Measurements from ENCODE around the gene GCAT. TPM values are rescaled to one million over a fixed set of nuclear protein-coding genes. Genes with fewer than 3 reads are reported as not detected.
"Not testable (repeated sequence)": the region's sequence is repeated elsewhere in the genome, so short reads cannot be mapped to it uniquely, and the experiment has no call there.

The GCAT gene
- total RNA-seq, 2 experiments from 2014 or later: 10.9 to 11.7 TPM

- POLR2A ChIA-PET: interaction anchor here (1.2 kb wide), 1 partner anchor 10 kb away, joined by 3 read pairs; no protein-coding TSS in a partner anchor
- CTCF ChIA-PET: no interaction called here
These were observed 29.2 kb upstream of the GCAT start for GRCh38 chr22:37778370-37779009.

DNA sequence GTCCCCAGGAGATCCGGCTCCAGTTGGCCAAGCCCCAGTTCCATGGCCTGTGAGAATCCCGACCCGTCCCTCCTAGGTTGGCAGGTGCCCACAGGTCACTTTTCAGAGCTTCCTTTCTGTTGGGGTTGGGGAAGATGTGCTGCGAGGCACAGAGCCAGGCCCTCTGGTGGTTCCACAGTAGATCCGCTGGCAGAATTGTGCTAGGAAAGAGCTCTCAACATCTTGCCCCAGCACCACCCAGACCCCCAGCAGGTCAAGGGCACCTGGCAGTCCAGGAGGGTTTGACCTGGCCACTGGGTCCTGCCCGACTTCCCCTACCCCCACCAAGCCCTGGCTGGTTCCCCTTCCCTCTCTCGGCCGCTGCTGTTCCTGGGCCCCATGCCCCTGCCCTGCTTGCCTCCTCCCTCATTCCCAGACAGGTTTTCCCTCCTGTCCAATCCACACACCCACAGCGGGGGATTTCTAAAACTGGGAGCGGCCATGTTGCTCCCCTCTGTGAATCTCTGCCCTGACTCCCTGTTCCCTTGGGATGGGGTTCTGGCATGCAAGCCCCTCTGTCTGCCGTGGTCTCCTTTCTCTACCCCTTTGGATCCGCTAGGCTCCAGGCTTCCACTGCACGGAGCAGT lies 26.2 kb upstream of the GCAT start:
- ChIA-PET CTCF (no interaction called here), POLR2A (interaction anchor here (0.7 kb wide), 1 partner anchor 39 kb away, joined by 11 read pairs; no protein-coding TSS in a partner anchor)

DNA sequence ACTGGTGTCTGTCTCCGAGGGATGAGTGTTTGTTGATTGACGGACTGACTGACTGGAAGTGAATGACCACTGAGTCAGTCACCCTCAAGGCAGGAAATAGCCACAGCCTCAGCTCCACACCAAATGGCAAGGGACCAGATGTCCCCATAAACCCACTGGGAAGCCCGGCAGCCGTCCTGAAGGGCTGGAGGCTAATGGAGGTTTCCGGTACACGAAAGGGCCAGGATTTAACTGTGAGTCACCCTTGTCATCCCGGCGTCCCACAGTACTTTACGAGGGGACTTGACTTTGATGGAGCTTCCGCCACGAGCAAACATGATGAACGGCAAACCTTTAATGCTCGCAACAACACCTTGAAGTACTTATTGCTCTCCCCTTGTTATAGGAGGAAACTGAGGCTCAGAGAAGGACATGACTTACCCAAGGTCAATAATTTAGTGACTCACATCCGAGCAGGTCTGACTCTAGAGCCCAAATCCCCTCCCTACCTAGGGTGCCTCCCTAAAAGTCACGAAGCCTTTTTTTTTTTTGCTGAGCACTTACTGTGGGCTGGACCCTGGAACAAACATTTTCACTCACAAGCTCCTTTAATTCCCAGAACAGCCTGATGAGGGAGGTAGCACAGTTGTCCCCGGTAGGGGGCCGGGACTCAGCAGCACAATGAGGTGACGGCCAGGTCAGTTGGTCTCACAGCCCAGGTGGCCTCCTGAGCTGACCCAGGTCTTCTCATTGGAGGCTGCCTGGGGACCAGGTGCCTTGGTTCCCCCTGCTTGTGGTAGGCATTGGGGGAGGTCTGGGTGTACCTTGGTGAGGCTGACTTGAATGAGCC lies 25.2 kb upstream of the GCAT start:
- CTCF ChIA-PET: interaction anchor here (0.5 to 1.0 kb wide), 2 partner anchors 11 to 64 kb away, joined by 3 to 6 read pairs; no protein-coding TSS in a partner anchor
- POLR2A ChIA-PET: interaction anchor here (0.6 kb wide), 1 partner anchor 181 kb away, joined by 4 read pairs; no protein-coding TSS in a partner anchor

DNA sequence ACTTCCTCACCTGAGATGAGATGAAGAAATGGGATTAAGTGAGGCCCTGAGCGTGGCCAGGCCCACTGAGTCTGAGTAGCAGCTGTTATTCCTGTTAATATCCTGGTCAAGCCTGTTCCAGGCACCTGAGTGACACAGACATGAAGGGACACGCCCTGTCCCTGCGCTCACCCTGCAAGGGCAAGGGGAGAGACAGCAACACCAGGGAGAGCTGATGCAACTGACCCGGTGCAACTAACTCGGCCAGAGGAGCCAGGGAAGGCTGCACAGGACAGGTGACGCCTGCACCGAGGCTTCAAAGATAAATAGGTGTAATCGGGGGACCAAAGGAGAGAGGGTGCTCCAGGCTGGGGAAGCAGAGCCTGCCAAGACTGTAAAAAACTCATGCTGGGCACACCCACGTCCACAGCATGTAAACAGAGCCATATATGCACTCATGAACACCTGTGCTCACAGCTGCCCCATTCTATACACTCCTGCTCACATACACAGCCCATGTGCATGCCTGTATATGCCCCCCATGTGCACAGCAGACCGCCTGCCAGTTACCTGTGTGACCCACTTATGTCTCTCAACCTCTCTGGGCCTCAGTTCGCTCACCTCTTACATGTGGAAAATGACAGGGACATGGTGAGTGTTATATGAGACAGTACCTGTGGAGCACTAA lies 22.8 kb upstream of the GCAT start:
- POLR2A ChIA-PET: no interaction called here
- CTCF ChIA-PET: no interaction called here

DNA sequence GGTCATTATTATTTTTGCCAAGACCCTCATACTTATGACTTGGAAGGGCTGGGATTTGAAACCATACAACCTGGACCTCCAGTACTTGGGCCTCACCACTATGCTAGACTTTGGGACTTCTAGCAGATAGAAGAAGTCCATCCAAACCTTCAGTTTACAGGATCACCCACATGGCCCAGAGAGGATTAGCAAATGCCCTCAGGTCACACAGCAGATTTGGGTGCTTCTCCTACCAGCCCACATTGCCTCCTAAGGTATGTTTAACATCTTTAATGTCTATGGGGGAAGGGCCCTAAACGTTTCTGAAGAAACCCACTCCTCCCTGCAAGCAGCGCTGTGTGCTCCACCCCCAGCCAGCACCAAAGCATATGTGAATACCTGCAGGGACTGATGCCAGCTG lies 17.5 kb upstream of the GCAT start:
- POLR2A ChIA-PET: no interaction called here
- CTCF ChIA-PET: no interaction called here

- ChIA-PET CTCF (interaction anchor here (0.5 kb wide), 1 partner anchor 90 kb away, joined by 3 read pairs; no protein-coding TSS in a partner anchor), POLR2A (no interaction called here)
These were observed 15.2 kb upstream of the GCAT start for GRCh38 chr22:37792494-37792893.

GRCh38 chr22:37794376-37794775 lies 13.4 kb upstream of the GCAT start:
- CTCF ChIA-PET: no interaction called here
- POLR2A ChIA-PET: no interaction called here

DNA sequence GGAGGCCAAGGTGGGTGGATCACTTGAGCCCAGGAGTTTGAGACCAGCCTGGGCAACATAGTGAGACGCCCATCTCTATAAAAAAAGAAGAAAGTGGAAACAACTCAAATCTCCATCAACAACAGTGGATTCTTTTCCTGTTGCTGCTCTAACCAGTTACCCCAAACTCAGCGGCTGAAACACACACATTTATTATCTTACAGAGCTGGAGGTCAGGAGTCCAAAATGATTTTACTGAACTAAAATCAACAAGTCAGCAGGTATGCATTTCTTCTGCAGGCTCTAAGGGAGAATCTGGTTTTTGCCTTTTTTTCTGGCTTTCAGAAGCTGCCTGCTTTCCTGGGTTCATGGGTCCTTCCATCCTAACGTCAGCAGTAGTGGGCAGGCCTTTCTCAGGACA lies 11.7 kb upstream of the GCAT start:
- CTCF ChIA-PET: no interaction called here
- POLR2A ChIA-PET: no interaction called here

- POLR2A ChIA-PET, CTCF ChIA-PET: not testable (repeated sequence)
These were observed 10.5 kb upstream of the GCAT start for GRCh38 chr22:37797259-37797658.

DNA sequence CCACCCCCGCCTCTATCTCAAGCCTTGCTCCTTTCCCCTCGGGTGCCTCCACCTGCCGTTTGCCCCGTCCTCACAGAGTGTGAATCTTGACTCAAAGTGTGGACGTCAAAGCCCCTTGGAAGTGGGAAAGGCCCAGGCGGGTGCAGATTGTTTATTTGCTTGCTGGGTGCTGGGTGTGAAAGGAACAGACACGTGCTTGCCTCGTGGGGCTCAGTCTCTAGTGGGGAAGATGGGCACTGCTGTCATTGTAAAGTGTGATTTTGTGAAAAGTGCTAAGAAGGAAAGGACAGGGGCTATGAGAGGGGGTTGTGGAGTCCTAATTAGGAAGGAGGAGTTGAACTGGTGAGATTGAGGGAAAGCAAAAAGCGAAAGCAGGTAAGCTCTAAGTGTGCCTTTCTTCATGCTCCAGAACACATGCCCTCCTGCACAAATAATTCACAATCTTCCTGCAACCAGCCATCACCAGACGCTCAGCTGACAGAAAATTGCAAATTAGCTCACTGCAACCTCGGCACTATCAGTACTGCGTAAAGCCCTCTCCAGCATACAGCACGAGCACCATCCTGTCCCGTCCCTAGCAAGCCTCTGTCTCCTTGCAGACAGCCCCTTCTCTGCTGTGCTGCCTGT lies 9.7 kb upstream of the GCAT start:
- ChIA-PET CTCF (no interaction called here), POLR2A (no interaction called here)

DNA sequence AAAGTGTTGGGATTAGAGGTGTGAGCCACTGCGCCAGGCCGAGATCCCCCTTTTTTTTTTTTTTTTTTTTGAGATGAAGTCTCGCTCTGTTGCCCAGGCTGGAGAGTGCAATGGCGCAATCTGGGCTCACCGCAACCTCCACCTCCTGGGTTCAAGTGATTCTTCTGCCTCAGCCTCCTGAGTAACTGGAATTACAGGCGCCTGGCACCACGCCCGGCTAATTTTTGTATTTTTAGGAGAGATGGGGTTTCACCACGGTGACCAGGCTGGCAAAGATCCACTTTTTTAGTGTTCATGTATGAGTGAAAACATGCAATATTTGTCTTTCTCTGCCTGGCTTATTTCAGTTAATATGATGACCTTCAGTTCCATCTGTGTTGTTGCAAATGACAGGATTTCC lies 7.8 kb upstream of the GCAT start:
- POLR2A ChIA-PET, CTCF ChIA-PET: not testable (repeated sequence)

DNA sequence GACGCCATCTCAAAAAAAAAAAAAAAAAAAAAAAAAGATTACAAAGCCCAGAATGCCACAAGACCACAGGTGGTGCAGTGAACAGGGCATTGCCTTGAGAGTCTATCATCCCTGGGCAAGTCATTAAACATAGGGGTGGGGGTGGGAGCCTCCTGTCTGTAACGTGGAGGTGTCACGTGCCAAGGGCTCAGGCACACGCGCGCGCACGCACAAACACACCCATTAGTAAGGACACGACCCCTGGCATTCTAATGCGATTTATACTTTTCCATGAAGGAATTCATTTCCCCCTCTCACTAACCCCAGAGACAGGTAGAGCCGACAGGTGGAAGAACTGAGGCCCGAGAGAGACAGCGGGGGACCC lies 5.8 kb upstream of the GCAT start:
- POLR2A ChIA-PET: no interaction called here

DNA sequence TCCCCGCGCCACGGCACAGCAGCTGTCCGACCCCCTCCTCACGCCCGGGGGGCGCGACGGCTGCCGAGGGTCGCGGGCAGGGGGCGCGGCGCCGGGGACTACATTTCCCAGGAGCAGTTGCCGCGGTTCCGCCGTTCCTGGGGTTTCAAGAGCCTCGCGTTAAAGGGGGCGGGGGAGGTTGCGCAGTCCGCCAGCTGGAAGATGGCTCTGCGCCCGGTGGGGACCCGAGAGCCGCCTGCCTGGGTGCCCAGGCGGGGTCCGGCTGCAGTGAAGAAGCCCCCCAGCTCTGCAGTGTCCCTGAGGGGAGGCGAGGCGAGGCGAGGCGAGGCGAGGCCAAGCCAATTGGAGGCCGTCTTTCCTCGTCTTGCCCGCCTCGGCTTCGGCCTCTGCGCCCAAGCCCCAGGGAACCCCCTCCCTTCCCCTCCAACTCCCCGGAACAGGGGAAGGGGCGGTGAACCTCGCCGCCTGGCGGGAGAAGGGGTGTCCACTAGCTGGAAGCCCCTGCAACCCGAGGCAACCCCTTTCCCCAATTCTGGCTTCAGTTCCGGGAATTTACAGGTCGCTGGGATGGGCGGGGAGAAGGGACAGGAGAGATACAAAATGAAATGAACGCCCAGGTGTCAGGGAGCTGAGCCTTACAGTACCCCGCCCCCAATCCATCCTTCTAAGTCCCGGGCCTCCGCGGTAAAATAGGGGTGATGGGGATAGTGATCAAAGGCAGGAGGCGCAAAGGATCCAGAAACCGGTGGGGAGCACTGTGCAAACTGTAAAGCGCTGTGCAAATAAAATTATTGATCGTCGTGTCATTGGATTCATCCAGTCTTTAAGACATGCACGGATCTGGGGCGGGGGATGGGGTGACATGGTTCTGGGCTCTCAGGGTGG lies 5.2 kb upstream of the GCAT start:
- CTCF ChIA-PET: interaction anchor here (1.3 kb wide), 1 partner anchor 16 kb away, joined by 4 read pairs; no protein-coding TSS in a partner anchor
- POLR2A ChIA-PET: no interaction called here

More for the DNA sequence above, 5.8 kb upstream of the GCAT start:
- CTCF ChIA-PET: no interaction called here

DNA sequence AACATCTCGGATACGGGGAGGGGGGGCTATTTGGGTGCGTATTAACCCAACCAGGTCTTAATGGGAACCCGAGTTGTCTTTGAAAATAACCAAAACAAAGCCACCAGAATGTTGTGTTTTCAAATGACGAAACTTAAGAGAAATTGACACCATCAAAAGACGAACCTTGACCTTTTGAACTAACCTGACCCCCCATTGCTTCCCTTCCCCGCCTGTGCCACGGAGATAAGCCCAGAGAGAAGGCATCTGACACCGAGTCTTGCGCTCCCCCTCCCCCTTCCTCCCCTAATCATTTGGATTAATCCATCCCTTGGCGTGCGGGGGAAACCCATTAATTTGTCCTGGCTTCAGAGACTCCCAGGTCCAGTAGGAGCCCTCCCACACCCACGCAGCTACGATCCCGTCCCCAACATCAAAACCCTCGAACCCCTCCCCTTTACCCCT lies 4.5 kb upstream of the GCAT start:
- ChIA-PET POLR2A (no interaction called here), CTCF (interaction anchor here (1.3 kb wide), 1 partner anchor 15 kb away, joined by 4 read pairs; no protein-coding TSS in a partner anchor)

- ChIA-PET POLR2A (interaction anchor here (0.5 kb wide), 1 partner anchor 1020 kb away, joined by 3 read pairs; no protein-coding TSS in a partner anchor), CTCF (interaction anchor here (0.6 to 1.3 kb wide), 2 partner anchors 15 to 367 kb away, joined by 3 to 4 read pairs; no protein-coding TSS in a partner anchor)
These were observed 3.9 kb upstream of the GCAT start for GRCh38 chr22:37803639-37804351.

DNA sequence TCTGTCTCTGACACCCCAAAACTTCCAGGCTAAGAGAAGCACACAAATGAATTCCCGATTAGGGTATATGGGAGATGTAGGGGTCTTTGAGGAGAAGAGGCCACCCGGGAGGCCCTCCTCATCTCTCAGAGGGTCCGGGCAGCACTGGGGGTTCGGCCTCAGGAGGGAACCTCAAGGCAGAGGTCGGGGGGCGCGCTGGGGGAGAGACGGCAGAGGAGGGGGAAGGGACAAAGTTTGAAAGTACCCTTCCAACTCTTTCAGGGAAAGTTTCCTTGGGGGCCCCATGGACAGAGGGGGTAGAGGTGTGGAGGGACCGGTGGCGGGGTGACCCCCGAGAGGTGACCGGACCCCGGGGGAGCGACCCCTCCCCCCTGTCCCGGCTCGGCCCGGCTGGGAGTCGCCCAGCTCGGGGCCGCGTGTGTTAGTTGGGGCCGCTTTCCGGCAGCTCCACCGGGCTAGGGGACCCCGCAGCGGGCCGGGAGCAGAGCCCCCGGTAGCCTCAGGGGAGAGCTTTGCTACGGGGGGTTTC lies 3.3 kb upstream of the GCAT start:
- ChIA-PET POLR2A (no interaction called here), CTCF (interaction anchor here (0.9 kb wide), 1 partner anchor 13 kb away, joined by 3 read pairs; no protein-coding TSS in a partner anchor)

All from activated CD8-positive, alpha-beta memory T cell treated with anti-CD3 and anti-CD28 coated beads for 36 hours (primary cell).